GM18499 (cell line): Measurements from ENCODE around the gene PRDM16.

Experiments used
- ATAC-seq: cut with Tn5 transposase; IDR thresholded peaks from one replicate; pipeline ENCODE4 v1.9.1; 2021; ENCODE audit warnings: moderate number of reproducible peaks; ENCODE audit not compliant: insufficient read depth, unreplicated experiment

The PRDM16 gene

DNA sequence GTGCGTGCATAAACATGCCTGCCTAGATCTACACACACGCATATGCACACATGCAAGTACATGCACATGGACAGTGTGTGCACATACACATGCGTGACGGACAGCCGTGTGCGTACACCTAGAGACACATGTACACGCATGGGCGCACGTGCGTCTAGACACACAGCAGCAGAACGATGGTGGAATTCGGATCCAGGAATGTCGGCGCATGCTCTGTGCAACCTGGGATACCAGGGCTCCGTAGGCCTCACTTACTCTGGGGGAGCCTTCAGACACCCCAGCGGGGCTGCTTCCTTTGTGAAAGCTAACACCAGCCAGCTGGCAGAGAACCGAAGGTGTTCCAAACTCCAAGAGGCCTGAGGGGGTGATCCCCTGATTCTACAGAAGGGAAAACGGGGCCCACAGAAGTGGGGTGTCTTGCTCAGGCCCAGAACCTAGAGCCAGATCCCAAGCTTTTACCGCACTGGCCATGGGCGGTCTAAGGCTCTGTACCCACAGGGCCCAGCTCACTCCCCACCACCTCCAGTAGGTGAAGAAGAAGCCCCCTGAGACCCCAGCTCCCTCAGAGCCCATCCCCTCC is 358.0 kb downstream of the PRDM16 start:
- no peak for ATAC-seq

DNA sequence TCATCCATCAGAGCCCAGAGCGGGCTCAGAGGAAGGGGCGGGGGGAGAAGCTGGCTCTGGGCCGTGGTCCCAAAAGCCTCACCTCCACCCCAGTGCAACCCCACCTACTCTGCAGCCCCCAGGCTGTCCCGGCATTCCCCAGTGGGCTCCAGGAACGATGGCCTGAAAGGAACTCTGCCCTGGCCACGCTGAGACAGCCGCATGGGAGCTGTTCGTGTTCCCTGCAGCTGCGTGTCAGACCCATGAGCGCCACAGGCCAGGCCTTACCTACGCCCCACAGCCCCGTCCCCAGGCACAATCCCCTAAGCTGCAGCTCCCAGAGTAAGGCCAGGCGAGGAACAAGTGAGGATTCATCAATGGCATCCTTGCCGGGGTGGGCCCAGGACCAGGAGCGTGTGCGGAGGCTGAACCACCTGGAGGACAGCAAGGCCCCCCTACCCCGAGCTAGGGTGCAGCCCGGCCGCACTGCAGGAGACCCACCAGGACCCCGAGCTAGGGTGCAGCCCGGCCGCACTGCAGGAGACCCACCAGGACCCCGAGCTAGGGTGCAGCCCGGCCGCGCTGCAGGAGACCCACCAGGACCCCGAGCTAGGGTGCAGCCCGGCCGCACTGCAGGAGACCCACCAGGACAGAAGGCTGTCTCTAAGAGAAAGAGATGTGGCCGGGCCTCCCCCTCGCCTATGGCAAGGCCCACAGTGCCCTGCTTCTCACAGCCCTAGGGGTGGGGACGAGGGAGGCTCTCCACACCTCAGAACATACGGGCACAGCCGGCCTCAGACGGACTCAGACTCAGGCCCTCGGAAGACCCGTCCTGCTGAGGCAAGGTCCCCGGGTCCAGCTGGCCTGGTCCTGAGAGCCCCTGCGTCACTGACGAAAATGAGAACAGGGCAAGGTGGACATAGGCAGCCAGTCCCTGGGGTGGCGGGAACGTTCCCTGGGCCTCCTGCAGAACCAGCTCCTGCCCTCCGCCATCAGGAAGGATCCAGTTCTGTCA is 359.0 kb downstream of the PRDM16 start:
- ATAC-seq: no peak

DNA sequence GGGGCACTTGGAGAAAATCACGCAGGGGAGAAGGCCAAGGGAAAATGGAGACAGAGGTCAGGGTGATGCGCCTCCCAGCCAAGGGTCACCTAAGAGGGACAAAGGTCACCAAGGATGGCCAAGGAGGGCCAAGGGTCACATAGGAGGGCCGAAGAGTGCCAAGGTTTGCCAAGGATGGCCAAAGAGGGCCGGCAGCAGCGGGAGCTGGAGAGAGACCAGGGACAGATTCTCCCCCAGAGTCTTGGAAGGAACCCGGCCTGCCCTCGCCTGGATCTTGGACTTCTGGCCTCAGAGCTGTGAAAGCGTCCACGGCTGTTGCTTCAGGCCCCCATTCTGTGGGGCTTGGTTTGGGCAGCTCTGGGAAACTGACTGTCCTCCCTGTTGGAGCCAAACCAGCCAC is 359.9 kb downstream of the PRDM16 start:
- no peak for ATAC-seq

DNA sequence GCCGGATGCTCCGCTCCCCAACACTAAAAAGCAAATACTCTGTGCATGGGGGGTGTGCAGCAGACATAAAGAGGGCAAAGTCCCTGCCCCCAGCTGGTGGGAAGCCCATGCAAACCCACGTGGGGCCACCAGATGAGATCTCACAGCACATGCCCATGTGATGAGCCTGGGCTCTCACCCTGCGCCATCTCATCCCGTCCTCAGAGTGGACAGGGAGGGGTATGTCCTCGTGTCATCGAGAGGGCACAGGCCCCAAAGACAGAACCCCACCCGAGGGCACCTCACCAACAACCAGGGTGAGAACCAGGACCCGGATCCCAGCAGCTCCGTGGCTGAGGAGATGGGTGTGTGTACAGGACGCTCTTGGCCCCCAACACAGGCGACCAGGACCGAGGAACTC is 360.3 kb downstream of the PRDM16 start:
- ATAC-seq: no peak

DNA sequence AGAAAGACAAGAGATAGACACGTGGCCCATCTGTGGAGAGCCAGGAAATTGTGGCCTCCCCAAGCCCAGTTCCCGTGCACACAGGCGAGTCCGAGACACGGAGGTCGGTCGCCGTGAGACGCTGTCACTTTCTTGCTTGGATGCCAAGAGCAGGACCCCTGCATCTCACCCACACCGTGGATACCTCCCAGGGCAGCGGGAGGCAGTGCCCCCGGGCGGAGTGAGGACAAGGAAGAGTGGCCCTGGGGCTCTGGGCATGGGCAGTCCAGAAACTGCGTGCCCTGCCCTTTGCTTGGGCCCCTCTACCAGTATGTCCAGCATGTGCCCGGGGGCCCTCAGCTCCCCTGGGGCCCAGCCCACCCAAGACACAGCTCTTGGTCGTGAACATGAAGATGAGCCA is 360.8 kb downstream of the PRDM16 start:
- ATAC-seq: no peak

DNA sequence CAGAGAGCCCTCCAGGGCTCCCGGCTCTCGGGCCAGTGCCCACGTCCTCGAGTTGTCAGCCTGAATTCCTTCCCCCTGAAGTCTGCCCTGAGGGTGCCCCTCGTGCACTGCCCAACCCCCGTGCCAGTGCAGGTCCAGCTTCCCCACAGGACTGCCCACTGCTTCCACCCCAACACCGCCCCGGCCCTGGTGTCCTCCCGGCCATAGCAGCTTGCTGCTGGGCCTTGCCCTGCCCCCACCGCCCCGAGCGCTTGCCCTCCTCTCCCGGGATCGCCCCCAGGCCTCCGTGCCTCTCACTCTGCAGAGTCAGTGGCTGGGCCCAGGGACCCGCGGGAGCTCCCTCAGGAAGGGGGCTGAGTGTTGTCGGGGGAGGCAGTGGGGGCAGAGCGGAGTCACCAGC is 361.4 kb downstream of the PRDM16 start:
- ATAC-seq: no peak

DNA sequence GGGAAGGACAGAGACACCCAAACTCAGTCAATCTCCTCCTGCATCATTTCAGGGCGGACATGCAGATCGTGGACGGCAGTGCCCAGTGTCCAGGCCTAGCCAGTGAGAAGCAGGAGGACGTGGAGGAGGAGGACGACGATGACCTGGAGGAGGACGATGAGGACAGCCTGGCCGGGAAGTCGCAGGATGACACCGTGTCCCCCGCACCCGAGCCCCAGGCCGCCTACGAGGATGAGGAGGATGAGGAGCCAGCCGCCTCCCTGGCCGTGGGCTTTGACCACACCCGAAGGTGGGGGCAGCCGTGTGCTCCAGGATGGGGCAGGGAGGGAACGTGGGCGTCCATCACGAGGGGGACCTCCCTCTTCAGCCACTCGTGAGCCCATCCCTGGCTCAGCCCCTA is 361.8 kb downstream of the PRDM16 start:
- no peak for ATAC-seq

DNA sequence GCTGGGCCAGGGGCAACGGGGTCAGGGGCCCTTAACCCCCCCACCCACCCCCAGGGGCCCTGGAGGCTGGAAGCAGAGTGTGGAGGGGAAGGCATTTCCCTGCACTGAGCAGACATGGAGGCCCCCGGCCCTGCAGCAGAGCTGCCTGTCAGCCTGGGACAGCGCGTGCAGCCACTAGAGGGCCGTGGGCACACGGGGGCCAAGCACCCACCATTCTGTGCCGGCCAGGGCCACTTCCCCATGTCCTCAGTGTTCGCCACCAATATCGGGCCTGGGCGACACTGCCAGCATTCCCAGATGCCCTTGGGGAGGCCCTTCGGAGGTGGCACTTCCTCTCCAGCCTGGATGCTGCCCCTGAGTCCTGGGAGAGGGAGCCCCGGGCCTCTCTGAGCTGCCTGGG is 362.3 kb downstream of the PRDM16 start:
- no peak for ATAC-seq

DNA sequence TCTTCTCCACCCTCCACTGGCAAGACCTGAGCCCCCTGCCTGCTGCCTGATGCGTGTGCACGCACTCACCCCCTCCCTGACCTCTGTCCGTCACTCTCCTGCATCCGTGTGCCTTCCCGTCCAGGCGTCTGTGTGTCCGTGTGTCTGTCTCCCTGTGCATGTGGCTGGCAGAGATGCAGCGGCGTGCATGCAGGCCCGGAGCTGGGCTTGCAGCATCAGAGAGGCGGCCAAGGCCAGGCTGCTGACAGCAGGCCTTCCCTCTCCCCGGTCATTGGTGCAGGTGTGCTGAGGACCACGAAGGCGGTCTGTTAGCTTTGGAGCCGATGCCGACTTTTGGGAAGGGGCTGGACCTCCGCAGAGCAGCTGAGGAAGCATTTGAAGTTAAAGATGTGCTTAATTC is 362.7 kb downstream of the PRDM16 start:
- no peak for ATAC-seq

DNA sequence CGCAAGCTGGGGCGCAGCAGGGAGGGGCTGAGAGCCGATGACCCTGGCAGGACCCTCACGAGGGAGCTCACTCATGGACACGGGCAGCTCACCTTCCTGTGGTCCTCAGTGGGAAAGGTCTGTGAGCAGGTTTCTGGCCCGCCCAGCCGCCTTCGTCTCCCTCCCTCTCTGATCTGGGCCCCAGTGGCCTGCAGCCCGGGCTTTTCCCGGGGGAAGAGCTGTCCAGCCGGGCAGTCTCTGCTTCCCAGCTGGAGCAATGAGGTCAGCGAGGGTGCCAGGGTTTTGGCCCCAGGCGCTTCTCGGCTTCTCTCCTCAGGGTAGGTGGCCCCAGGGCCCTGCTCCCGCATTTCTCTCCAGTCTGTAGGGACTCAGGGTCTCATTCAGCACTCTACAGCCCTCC is 363.3 kb downstream of the PRDM16 start:
- no peak for ATAC-seq

DNA sequence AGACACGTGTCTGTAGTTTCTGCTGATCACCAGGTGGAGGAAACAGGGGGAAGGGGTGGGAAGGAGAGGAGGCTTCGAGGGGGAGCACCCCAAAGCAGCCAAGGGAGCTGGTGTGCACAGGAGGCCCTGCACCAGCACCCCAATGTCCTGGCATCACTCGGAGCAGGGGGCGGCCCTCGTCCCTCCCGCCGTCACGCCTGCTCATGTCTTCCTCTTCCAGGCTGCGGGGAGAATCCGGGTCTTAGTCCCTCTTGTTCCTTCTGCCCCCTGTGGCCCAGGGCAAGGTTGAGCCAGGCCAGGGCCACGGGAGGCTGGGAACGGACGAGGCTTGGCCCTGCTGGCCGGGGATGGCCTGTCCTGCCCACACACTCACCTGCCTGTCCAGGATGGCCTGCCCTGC is 364.1 kb downstream of the PRDM16 start:
- ATAC-seq: no peak

DNA sequence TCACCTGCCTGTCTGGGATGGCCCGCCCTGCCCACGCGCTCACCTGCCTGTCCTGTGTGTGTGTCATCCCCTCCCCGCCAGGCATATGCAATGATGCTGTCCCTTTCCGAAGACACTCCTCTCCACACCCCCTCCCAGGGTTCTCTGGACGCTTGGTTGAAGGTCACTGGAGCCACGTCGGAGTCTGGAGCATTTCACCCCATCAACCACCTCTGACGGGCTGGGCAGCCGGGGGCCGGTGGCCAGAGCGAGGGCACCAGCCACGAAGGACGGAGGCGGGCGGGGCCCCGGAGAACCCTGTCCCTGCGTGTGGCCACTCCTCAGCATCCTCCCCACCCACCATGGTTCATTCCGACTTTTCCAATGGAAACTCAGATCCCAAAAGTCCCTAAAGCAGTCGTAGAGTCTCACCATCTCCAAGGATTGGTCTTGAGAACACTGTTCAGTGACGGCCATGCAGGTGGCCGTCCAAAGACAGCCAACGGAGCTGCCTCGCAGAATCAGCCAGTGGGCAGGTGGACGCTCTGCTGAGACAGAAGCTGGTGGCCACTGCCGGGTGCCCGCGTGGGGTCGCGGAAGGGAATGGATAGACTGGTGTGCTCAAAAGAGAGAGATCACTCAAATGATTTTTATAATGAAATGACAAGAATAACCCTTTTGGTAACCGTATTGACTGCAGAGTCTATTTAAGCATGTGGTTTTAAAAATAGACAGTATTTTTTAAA is 364.8 kb downstream of the PRDM16 start:
- no peak for ATAC-seq

DNA sequence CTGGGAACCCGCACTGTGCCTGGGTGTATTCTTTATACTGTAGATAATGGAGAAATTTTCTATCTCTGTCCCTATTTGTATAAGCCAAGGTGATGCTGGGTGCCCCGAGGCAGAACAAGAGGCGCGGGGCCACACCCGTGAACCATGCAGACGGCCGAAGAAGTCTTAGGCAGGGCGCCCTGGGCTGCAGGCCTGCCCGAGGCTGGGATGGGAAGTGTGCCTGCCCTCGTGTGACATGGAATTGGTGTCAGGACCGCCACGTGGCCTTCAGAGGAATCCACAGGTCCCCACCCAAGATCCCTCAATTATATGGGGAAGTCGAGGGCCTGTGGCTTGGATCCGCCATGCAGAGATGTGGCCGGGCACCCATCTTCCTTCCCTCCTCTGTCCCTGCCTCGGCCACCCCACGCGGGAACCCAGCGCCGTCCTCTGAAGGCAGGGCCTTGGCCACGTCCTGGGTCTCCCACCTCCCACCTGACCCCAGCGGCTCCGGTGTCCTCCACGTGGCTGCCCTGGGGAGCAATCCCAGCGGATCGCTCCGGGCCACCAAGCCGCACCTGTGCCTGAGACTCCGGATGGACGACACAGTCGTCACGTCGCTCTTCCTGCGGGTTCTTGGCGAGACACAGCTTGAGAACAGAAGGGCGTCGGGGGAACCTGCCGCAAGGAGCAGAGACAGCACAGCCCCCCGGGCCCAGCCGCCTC is 365.6 kb downstream of the PRDM16 start:
- ATAC-seq: no peak

DNA sequence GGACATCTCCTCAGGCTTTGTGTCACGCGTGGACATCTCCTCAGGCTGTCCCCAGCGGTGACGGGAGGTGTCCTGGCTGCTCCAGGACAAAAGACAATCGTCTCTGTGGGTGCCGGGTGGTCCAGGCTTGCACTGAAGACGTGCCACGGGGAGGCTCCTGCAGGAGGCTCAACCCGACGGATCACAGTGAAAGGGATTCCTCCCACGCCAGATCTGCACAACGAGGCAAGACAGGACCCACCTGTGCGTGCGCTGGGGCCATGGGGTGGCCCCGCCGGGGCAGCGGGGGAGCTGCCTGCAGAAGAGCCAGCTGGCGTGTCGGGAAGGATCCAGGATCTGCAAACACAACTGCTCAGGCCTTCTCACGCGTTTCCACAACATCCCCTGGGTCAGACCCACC is 366.7 kb downstream of the PRDM16 start:
- no peak for ATAC-seq

DNA sequence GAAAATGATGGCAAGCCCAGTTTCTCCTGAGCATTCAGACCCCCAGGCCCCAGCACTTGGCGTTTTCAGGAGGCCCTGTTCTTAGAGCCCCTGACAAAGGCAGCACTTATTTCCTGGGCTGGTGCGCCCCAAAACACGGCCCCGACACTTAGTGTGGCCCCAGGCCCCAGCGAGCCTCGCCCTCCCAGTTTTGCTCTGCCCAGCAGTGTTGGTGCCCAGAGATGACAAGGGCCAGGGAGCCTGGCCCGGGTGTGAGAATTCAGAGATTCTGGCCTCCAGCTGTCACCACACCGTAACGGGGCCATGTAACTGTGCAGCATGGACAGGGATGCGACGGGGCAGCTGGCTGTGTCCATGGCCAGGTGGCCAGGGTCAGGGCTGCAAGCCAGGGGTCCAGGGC is 367.4 kb downstream of the PRDM16 start:
- no peak for ATAC-seq

DNA sequence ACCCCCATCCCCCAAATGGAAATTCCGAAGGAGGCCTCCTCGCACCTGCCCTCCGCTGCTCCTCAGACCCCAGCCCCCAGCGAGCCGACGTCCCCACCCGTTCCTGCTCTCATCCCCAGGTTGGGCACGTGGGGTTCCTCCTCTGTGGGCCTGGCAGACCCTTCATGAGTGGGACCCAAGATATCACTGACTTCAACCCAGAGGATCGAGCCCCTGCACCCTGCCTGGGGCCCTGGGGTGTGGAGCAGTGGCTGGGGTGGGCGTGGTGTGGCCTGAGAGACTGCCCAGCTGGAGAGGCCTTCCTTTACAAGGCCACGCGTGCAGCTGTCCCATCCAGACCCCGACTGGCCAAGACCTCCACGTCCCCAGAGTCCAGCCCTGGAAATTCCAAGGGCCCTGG is 367.9 kb downstream of the PRDM16 start:
- ATAC-seq: no peak

DNA sequence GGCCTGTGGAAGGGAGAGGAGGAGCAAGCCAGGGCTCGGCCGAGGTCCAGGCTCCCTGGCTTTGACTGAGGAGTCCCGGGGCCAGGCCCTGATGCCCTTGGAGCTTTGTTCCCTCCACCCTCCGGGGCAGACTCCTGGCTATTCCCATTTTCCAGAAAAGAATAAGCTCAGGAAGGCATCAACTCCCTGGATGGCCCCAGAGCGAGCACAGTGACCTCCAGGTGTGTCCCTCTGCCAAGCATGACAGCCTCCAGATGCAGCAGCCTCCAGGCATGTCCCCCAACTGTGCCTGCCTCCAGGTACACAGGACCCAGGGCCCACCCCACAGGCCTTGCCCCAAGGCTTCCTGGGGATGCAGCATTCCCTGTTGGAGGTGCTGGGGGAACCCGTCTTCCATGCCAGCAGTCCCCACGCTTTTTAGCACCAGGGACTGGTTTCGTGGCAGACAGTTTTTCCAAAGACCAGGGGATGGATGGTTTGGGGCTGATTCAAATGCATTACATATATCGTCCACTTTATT is 369.7 kb downstream of the PRDM16 start:
- no peak for ATAC-seq

DNA sequence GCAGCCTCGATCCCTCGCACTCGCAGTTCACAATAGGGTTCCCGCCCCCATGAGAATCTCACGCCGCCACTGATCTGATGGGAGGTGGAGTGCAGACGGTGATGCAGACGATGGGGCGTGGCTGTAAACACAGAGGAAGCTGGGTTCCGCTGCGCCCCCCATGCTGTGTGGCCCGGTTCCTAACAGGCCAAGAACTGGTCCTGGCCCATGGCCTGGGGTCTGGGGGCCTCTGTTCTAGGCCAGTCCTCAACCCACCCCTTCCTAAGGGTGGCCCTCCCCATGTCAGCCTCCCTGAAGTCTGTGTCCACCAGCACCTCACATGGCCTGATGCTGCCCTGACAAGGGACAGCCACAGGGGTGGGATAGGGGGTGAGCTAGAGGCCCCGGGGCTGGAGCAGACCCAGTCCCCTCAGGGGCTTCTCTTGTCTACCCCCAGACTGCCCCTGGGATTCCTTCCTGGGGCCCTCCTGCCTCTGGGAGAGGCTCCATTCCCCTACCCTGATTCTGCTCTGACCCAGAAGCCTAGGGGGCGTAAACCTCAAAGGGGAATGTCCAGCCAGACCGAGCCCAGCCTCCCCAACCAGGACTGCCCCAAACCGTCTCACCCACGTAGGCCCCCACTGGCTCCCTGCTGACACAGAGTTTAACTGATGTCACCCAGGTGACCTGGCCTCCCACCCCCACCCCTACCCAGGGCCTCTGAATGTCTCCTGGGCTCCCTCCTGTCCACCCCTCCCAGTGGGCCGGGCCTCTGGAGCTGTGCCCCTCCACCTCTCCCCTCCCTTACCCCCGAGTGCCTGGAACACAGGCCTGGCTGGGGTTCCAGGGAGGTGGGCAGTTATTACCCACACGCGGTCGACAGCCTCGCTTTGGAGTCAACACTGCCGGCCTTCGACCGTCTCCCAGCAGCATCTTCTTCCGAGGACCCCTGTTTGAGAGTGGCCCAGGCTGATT is 370.6 kb downstream of the PRDM16 start:
- no peak for ATAC-seq

DNA sequence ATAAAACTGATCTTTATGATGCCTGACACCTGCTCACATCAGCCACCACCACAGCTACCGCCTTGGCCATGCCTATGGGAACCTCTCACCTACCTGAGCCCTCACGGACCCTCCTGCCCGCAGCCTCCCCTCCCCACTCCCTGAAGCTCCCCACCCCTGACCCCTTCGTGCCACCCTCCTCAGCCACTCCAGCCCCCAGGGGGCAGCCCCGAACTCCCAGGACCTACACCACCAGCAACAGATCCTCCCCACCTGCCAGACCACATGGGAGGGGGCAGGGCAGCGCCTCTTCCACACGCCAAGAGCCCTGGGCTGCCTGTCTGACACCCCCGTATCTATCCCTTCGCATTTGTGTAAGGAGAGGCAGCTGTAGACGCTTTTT is 371.3 kb downstream of the PRDM16 start:
- ATAC-seq: no peak
